CD4-positive, alpha-beta T cell treated with Interleukin-12 subunit alpha and Interleukin-12 subunit beta, for 1 hour (primary cell): ENCODE measurements around the gene SLC6A3.
"Not testable (repeated sequence)": the region's sequence is repeated elsewhere in the genome, so short reads cannot be mapped to it uniquely, and the experiment has no call there.

Source experiments
- DNase-seq: peaks from one replicate; pipeline ENCODE4 v3.0.0-alpha.2; 2020

SLC6A3 gene

DNA sequence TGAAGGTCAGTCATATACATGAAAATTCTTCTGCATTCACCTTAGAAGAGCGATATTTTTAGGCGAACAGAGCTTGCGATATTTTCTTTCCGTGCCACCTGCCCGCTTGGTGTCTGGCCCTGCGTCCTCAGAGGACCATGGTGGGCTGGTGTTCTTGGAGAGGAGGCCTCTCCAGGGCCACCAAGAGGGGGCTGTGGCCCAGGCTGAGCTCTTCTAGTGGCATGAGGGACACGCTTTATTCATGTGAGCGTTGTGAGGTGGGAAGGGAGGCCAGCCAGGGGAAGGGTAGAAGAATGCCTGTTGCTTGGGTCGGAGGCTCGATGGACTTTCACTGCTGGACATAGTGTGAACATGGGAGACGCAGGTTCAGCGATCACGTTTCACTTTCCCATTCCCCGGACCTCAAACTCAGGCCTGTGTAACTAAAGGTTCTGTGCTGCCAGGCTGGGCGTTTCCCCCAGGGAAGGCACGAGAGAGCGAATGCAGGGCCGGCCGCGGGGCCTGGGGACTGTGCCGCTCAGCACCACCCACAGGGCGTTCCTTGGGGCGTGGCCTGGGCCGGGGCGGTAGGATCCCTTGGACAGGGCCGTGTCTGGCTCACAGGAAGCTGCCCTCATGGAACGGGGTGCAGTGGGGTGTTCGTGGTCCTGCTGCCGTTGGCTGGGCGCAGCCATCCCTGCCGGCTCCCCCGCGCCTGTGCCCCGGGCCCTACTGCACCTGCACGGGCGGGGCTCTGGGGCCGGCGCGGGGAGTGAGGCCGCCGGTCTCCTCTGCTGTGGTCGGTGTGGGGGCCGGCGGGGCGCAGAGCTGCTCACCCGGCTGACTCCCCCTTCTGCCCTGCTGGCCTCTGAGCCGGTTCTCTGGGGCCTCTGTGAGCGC is 59.6 kb downstream of the SLC6A3 start:
- peak; percentile 85 for DNase-seq

DNA sequence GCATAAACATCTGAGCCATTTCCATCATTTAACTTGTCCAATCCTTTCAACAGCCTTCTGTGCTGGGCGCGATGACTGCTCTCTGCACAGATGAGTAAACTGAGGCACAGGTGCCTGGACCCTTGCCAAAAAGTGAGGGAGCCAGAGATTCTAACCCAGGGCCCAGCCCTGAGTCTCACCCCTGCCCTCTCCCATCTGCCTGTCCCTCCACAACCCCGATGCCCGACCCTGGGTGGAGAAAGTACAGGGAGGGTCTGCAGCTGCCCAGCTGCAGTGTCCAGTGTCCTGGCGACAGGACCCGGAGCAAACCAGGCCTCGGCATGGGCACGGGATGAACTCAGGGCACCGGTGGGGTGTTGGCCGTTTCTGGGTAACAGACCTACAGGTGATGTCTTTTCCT is 60.7 kb downstream of the SLC6A3 start:
- DNase-seq, result no peak

DNA sequence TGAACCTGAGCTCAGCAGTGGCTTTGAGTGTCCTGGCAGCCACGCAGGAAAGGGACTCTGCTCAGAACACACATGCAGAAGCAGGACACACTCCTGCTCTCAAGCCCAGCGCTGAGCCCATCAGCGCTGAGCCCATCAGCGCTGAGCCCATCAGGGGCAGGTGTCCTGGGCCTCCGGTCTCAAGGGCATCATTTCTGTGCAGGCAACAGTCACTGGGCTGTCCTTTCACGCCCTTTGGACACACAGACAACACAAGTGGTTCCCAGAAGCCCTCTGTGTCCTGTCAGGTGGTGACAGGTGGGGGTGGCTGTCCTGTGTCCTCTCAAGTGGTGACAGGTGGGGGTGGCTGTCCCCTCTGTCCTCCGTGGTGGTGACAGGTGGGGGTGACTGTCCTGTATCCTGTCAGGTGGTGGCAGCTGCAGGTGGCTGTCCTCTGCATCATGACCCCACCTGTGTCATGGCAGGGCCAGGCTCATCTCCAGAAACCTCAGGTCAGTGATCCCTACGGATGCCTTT is 61.3 kb downstream of the SLC6A3 start:
- no peak for DNase-seq

DNA sequence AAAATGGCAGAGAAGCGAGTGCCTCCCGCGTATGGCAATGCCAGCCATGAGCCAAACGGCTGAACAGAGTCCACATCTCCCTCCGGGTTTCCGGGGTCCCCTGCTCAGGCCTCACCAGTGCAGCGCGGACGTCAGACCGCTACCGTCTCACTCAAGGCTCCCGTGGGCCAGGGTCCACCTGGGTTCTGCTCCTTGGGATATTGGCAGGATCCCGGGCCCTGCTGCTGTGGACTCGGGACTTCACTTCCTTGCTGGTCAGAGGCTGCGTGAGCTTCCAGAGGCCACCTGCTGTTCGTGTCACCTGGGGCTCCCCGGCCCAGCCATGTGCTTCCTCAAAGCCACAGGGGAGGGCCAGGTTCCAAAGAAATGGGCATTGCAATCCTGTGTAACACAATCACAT is 61.9 kb downstream of the SLC6A3 start:
- DNase-seq, result no peak

DNA sequence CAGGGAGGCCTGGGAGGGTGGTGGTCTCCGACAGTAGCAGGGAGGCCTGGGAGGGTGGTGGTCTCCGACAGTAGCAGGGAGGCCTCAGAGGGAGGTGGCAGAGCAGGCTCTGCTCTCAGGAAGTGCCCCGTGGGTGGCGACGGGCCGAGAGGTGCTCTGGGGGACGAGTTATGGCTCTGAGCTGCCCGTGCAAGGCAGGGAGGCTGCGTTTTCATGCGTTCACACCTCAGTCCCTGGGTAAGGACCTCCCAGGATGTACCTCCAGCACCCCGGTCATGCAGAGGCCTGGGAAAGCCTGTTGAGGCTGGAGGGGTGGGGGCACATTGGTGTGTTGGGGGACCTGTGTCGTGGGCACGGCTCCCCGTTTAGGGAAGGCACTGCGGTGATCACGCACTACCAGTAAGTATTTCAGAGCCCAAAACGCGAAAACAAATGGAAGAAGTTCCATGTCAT is 63.0 kb downstream of the SLC6A3 start:
- DNase-seq, result no peak

DNA sequence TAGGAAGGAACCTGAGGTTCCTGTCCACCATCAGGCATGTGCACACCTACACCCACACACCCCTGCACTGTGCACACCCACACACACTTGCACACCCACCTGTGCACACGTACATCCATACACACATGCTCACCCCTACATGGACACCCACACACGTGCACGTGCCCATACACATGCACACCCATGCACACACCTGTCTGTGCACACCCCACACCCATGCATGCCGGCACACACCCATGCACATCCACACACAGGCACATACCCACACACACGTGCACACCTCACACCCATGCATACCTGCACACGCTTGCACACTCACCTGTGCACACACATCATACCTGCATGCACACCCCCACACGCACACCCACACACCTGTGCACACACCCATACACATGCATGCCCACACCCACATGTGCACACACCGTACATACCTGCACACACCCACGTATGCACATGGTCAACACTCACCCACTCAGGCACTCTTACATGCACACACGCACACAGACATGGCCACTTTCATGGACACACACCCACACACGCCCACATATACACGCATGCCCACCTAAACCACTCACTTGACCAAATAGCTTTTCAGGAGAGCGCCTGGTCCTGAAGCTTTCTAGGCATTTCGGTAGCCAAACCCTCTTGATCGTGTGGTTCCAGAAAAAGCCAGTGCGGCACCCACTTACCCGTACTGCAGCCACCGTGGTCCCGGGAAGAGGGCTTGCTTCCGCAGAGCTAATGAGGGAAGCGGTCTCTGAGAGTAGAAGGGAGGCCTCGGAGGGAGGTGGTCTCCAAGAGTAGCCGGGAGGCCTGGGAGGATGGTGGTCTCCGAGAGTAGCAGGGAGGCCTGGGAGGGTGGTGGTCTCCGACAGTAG is 63.6 kb downstream of the SLC6A3 start:
- DNase-seq, result no peak

DNA sequence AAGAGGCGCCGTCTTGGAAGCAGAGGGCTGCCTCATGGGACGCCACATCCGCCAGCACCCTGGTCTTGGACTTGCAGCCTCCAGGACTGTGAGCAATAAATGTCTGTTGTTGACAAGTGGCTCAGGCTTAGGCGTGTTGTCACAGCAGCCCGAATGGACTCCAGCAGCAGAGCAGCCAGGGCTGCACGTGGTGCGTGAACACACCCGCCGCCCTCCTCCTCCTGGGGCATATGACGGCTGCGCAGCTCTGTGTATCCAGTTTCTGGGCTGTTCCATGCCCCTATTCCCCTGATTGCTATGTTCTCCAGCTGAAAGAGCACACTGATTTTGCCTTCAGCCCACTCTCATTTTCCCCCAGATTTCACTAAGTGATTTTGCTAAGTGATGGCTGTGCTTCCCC is 64.3 kb downstream of the SLC6A3 start:
- no peak for DNase-seq

DNA sequence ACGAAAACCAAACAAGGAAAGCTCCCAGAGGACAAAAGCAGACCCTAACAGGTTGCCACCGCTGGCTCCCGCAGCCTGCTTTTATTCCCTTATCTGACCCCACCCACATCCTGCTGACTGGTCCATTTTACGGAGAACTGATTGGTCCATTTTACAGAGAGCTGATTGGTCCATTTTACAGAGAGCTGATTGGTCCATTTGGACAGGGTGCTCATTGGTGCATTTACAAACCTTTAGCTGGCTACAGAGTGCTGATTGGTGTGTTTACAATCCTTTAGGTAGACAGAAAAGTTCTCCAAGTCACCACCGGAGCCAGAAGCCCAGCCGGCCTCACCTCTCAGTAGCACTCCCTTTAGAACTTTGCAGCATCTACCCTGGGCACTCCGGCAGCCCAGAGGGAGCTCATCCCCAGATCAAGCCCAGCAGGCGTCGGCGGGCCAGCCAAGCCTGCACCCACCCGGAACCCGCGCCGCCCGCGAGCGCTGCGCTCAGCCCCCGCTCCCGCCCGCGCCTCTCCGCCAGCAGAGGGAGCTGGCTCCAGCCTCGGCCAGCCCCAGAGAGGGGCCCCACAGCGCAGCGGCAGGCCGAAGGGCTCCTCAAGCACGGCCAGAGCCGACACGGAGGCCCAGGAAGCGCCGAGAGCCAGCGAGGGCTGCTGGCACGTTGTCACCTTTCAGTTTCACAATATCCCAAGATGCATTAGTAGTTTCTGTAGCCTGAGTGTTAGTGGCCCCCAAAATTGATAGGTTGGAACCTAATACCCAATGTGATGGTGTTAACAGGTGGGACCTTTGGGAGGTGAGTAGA is 65.0 kb downstream of the SLC6A3 start:
- DNase-seq, result peak; percentile 63

DNA sequence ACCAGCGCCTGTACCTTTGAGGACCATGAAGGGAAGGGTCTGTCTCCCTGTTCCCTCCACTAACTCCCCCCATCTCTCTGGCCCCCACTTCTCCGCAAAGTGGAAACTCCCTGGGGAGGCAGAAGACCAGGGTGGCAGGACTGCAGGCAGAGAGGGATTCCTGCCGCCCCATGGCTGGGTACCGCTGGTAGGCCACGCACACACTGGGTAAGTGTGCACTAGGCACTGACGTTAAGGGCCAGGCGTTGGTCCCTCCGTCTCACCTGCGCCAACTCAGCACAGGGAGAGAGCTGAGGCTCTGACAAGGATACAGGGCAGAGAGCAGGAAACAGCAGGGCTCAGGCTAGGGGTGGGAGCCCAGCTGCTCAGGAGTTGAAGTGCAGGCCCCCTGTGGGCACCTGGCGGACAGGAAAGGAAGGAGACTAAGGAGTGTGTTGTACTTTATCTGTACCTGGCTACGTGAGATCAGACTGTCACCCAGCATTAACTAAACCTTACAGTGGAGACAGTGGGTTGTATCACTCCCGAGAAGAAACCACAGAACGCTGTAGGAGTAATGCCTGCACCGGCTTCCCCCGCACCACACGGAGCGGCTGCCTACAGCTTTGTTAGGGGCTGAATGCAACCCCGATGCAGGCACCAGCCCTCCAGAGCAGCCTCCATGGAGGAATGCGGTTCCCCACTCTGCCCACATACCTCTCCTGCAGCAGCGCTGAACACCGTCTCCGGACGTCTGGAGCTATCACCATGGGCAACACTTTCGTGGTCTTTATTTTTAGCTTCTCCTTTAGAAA is 66.2 kb downstream of the SLC6A3 start:
- no peak for DNase-seq

DNA sequence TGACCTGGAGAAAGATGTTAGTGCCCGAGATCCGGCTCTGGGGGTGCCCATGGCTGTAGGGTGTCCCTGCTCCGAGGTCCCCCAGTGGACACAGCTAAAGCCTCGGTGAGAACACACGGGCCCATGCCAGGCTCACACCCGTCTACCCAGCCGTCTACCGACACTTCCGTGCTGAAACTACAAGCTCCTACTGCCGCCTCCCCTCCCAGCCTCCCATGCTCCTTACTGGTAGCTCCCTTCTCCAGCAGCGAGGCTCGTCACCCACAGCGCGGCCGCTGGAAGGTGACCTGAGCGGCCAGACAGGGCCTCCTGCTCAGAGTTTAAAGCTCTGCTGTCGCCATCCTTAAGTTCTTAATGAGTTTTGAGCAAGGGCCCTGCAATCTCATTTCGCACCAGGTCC is 67.1 kb downstream of the SLC6A3 start:
- no peak for DNase-seq

DNA sequence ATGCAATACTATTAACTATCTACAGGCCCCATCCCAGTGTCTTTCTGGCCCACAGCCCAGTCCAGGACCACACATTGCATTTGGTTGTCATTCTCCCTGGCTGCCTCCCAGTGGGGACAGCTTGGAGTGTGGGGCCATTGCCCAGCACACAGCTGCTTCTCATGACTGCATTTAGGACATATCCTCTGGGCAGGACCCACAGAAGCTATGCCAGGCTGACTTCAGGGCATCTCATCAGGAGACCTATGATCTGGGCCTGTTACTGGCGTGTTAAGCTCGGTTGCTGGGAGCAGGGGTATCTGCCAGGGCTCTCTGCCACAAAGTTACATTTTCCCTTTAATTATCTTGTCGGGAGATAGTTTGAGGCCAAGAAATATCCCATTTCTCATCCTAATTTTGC is 68.3 kb downstream of the SLC6A3 start:
- DNase-seq, result no peak

DNA sequence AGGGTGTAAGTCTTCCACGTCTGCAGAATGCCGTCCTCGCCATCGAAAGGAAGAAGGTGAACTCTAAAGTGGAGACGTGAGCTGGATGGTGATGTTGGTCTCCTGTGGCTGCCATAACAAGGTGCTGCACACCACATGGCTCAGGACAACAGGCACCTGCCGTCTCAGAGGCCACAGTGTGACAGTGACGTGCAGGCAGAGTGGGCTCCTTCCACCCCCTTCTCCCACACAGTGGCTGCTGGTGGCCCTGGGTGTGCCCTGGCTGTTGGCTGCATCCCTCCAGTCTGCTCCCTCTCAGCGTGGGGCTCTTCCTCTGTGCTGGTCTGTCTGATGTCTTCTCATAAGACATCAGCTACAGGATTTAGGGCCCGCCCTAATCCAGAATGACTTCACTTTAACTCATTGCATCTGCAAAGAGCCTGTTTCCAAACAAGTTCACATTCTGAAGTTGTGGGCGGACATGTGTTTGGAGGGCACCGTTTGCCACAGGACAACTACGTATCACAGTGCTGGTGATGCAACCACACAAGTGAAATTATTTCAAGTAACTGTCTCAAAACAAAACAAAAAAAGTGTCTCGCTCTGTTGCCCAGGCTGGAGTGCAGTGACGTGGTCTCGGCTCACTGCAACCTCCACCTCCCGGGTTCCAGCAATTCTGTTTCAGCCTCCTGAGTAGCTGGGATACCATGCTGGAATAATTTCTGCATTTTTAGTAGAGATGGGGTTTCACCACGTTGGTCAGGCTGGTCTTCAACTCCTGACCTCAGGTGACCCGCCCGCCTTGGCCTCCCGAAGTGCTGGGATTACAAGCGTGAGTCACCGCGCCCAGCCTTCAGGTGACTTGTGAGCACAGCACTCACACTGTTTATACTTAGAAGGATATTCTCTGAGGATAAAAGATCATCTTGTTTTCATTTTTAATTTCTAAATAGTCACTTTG is 69.1 kb downstream of the SLC6A3 start:
- DNase-seq, result no peak

DNA sequence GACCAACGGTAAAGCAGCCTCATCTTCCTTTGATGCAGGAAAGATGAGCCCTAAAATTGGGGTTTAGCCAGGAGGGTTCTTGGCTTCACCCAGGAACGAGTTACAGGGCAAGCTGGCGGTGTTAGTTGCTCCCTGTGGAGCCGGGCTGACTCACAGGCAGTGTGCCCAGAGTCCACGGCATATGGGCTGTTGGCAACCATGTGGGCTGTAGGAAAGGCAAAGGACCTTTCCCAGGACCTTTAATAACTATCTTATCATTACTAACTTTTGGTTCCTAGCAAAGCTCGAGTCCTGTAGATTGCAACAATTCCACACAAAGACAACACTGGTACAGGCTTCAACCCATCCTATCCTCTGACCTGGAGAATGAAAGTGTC is 70.6 kb downstream of the SLC6A3 start:
- no peak for DNase-seq

DNA sequence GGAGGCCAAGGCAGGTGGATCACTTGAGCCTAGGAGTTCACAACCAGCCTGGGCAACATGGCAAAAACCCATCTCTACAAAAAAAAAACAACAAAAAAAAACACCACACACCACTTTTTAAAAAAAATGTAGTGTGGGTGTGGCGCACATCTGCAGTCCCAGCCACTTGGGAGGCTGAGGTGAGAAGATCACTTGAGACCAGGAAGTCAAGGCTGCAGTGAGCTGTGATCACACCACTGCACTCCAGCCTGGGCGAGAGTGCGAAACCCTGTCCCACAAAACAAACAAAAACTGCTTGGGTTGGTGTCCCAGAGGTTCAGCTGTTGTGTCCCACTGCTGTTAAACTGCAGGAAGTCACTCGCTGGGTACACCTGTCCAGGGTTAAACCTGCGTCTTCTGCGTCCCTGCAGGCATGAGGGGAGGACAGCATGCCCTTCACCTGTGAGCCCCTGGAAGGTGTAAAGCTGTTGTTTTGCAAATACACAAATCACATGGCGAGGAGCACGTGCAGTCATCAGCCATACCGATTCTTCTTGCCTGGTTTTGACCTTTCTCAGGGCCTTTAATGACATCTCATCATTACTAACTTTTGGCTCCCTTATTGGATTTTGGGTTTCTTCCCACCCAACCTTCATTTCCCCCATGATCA is 71.1 kb downstream of the SLC6A3 start:
- DNase-seq, result peak; percentile 44

DNA sequence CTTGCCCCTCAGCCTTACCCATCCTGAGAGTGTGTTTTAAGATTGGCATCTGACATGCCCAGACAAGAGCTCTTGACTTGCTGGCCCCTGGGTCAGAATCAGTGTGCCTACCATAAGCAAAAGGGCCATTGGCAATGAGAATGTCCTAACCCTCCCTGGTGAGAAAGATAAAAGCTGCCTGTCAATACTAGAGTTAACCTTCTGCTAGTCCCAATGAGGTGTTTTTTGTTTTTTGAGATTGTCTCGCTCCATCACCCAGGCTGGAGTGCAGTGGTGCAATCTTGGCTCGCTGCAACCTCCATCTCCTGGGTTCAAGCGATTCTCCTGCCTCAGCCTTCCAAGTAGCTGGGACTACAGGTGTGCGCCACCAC is 73.3 kb downstream of the SLC6A3 start:
- DNase-seq, result not testable (repeated sequence)

DNA sequence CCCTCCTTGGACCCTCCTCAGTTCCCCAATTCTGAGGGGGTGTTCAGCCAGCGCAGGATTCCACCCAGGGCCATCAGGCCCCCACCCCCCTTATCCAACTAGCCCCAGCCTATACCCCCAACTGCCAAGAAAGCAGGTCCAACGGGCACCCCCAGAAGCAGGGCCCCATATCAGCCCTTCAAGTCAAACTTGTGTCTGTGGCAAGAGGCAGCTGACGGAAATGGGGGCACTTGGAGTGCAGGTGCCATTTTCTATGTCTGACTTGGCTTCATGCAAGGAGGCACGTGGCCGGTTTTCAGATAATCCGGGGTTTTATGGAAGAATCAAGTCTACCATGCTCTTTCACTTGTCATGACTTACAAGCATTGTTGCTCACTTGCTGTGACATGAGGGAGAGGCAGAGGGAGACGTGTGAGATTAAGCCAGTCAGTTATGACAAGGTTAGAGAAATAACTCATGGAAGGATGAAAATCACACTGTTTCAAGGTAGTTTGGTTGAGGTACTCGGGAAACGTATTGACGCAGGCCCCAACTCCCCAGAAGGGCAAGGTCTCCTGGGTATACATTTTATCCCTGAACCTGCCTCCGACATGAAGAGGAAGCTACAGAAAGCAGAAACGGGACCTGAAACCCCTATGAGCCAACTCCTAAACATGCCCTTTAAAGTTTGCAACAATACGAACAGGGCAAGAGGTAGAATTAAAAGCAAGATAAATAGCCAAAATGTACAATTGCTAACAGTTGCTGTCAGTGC is 73.8 kb downstream of the SLC6A3 start:
- DNase-seq, result no peak

DNA sequence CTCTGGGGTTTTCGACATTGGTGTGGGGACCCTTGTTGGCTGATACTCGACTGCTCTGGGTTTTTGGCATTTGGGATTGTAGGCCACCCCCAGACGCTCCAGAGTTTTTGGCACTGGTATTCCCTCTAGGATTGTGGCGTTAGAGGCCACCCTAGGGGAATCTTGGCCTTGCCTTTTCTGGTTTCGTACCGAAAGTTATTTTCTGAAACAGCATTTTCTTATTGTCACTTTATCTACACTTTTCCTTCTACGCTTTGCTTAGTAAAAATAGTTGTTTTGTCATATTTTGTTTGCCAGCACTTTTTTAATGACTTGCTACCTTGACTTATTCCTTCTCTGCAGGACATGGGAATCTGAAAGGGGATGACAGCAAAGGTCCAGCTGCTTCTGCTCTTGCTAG is 75.2 kb downstream of the SLC6A3 start:
- DNase-seq, result no peak

DNA sequence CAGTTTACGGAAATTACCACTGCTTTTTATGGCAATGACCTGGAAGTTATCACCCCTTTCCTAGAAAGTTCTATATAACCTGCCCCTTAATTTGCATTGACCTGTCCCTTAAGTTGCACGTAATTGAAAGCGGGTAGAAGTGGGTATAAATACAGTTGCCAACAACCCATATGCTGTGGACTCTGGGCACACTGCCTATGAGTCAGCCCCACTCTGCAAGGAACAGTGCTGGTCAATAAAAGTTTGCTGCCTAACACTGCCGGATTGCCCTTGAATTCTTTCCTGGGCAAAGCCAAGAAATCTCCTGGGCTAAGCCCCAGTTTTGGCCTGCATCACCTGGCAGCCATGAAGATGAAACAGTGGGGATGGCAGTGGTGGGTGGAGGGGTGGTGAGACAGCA is 76.5 kb downstream of the SLC6A3 start:
- DNase-seq, result no peak

DNA sequence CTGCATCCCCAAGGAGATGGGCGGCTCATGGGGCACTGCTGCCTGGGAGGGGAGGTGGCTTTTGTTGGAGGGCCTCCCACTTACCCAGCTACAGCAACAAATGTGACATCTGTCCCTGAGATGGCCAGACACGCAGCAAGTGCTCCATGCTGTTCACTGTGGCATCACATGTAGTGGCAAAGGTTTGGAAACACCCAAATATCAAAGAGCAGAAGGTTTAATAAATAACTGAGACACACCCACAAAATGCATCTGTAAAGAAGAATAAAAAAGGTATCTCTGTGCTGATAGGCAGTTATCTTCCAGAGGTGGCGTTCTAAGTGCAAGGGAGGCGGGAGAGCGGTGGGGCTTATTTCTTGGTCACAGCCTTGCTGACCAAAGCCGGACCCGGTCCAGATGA is 77.0 kb downstream of the SLC6A3 start:
- DNase-seq, result no peak

DNA sequence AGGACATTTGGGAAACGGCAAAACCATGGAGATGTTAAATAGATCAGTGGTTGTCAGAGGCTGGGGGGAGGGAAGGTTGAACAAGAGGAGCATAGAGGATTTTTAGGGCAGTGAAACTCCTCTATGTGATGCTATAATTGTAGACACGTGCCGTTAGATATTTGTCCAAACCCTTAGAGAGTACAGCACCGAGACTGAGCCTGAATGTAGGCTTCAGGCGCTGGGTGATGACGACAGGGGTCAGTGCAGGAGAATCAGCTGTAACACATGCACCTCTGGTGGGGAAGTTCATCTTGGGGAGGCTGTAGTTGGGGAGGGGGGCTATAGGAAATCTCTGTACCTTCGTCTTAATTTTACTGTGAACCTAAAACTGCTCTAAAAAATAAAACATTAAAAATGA is 78.1 kb downstream of the SLC6A3 start:
- DNase-seq, result no peak
